Measurements from ENCODE around the gene ST3GAL5. TPM values are rescaled to one million over a fixed set of nuclear protein-coding genes. Genes with fewer than 3 reads are reported as not detected.
A peak's percentile ranks its signal among the peaks of the same experiment; 100 is the strongest.

Gene ST3GAL5
- polyA plus RNA-seq, 1 experiment: 16.0 TPM

GRCh38 chr2:85846411-85846810 lies 42.4 kb downstream of the ST3GAL5 start:
- Histone ChIP-seq H3K27me3 (ENCODE audit: control insufficient read depth, insufficient read depth, low read length) (no peaks in the 10 kb centered on the region), H3K4me3 (ENCODE audit: low read depth, low read length) (no peak overlapping the region), H3K36me3 (ENCODE audit: control insufficient read depth, insufficient read depth, low read length) (peaks cover 2% of the 10 kb centered on the region; the same call in 1 of the 2 replicates)
- POLR2A ChIA-PET: no interaction called here
- TF ChIP-seq, protein P1, sequence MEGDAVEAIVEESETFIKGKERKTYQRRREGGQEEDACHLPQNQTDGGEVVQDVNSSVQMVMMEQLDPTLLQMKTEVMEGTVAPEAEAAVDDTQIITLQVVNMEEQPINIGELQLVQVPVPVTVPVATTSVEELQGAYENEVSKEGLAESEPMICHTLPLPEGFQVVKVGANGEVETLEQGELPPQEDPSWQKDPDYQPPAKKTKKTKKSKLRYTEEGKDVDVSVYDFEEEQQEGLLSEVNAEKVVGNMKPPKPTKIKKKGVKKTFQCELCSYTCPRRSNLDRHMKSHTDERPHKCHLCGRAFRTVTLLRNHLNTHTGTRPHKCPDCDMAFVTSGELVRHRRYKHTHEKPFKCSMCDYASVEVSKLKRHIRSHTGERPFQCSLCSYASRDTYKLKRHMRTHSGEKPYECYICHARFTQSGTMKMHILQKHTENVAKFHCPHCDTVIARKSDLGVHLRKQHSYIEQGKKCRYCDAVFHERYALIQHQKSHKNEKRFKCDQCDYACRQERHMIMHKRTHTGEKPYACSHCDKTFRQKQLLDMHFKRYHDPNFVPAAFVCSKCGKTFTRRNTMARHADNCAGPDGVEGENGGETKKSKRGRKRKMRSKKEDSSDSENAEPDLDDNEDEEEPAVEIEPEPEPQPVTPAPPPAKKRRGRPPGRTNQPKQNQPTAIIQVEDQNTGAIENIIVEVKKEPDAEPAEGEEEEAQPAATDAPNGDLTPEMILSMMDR (IDR thresholded peaks at IDR 0.05; ENCODE audit: insufficient read depth, low read depth, low read length): no peak
- peak; percentile 63 for DNase-seq (ENCODE audit: low read depth)
- CTCF ChIA-PET: interaction anchor here (0.8 to 1.5 kb wide), 2 partner anchors 27 to 234 kb away, joined by 3 to 6 read pairs; no protein-coding TSS in a partner anchor

DNA sequence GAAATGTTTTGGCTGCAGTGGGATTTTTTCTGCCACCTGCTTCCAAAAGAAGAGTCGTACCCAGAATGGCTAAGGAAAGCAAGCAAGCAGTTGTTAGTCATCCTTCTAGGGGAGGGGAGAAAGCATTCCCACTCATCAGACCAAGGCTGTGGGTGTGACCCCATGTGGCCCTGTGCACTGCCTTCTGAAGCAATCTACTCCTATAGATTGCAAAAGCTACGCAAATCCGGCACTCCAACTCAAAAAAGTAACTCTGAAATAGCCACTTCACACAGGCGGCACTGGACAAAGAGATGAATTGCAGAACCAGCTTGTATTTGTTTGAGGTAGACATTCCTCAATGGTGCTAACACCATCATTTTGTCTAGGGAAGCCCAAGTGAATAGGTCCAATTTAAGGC lies 44.3 kb downstream of the ST3GAL5 start:
- ChIA-PET CTCF (interaction anchor here (0.7 to 1.6 kb wide), 4 partner anchors 17 to 235 kb away, joined by 3 to 12 read pairs (median 7); partner anchors contain the start of gene ST3GAL5), POLR2A (no interaction called here)
- no peaks in the 10 kb centered on the region for H3K27me3 ChIP-seq (ENCODE audit: control insufficient read depth, insufficient read depth, low read length)
- H3K36me3 ChIP-seq (ENCODE audit: control insufficient read depth, insufficient read depth, low read length): peaks cover 2% of the 10 kb centered on the region
- no peak for DNase-seq (ENCODE audit: low read depth)
- TF ChIP-seq, protein P1 (IDR thresholded peaks at IDR 0.05; ENCODE audit: insufficient read depth, low read depth, low read length): no peak
- H3K4me3 ChIP-seq (ENCODE audit: low read depth, low read length): no peak overlapping the region

GRCh38 chr2:85843543-85843942 lies 45.2 kb downstream of the ST3GAL5 start:
- CTCF ChIA-PET: interaction anchor here (0.6 kb wide), 1 partner anchor 21 kb away, joined by 3 read pairs; no protein-coding TSS in a partner anchor
- Histone ChIP-seq H3K27me3 (ENCODE audit: control insufficient read depth, insufficient read depth, low read length) (no peaks in the 10 kb centered on the region), H3K36me3 (ENCODE audit: control insufficient read depth, insufficient read depth, low read length) (peaks cover 2% of the 10 kb centered on the region), H3K4me3 (ENCODE audit: low read depth, low read length) (no peak overlapping the region)
- TF ChIP-seq, protein P1 (IDR thresholded peaks at IDR 0.05; ENCODE audit: insufficient read depth, low read depth, low read length): peak; percentile 44
- DNase-seq (ENCODE audit: low read depth): no peak
- POLR2A ChIA-PET: no interaction called here

GRCh38 chr2:85840091-85840490 lies 48.7 kb downstream of the ST3GAL5 start:
- ChIA-PET POLR2A (no interaction called here), CTCF (interaction anchor here (0.6 to 1.6 kb wide), 3 partner anchors 11 to 240 kb away, joined by 3 to 7 read pairs (median 5); no protein-coding TSS in a partner anchor)
- Histone ChIP-seq H3K27me3 (ENCODE audit: control insufficient read depth, insufficient read depth, low read length) (no peaks in the 10 kb centered on the region), H3K4me3 (ENCODE audit: low read depth, low read length) (no peak overlapping the region), H3K36me3 (ENCODE audit: control insufficient read depth, insufficient read depth, low read length) (peaks cover 3% of the 10 kb centered on the region)
- TF ChIP-seq, protein P1 (IDR thresholded peaks at IDR 0.05; ENCODE audit: insufficient read depth, low read depth, low read length): no peak
- no peak for DNase-seq (ENCODE audit: low read depth)

DNA sequence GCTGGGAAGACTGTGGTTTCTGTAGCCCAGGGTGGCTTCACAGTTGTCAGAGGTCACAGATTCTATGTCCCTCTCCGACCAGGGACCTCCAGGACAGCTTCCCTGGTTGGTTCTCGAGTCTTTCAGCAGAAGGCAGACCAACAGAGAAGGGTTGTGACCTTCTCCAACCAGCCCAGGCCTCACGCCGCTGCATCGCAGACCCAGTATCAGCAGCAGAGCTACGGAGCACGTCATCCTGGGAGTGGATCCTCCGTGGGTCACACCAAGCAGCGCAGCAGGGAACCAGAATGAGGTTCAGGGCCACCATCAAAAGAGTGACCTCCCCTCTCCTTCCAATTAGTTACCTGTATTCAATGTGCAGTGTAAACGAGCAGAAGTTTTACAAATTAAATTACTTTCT lies 49.3 kb downstream of the ST3GAL5 start:
- TF ChIP-seq, protein P1 (IDR thresholded peaks at IDR 0.05; ENCODE audit: insufficient read depth, low read depth, low read length): no peak
- Histone ChIP-seq H3K4me3 (ENCODE audit: low read depth, low read length) (no peak overlapping the region), H3K36me3 (ENCODE audit: control insufficient read depth, insufficient read depth, low read length) (peaks cover 3% of the 10 kb centered on the region), H3K27me3 (ENCODE audit: control insufficient read depth, insufficient read depth, low read length) (no peaks in the 10 kb centered on the region)
- DNase-seq (ENCODE audit: low read depth): no peak
- CTCF ChIA-PET: interaction anchor here (1.5 to 1.6 kb wide), 2 partner anchors 10 to 240 kb away, joined by 5 to 7 read pairs; no protein-coding TSS in a partner anchor
- POLR2A ChIA-PET: no interaction called here

All from BJ (cell line).